Activated CD4-positive, alpha-beta T cell treated with anti-CD3 and anti-CD28 coated beads, Interleukin-2, amount 50 U/mL, for 48 hours (primary cell): ENCODE results near the gene CASKIN1.
"Not testable (repeated sequence)": the region's sequence is repeated elsewhere in the genome, so short reads cannot be mapped to it uniquely, and the experiment has no call there.

Experiments
- DNase-seq, 2 experiments: peaks; one replicate each; pipeline ENCODE4 v3.0.0-alpha.2; 2020

The CASKIN1 gene

DNA sequence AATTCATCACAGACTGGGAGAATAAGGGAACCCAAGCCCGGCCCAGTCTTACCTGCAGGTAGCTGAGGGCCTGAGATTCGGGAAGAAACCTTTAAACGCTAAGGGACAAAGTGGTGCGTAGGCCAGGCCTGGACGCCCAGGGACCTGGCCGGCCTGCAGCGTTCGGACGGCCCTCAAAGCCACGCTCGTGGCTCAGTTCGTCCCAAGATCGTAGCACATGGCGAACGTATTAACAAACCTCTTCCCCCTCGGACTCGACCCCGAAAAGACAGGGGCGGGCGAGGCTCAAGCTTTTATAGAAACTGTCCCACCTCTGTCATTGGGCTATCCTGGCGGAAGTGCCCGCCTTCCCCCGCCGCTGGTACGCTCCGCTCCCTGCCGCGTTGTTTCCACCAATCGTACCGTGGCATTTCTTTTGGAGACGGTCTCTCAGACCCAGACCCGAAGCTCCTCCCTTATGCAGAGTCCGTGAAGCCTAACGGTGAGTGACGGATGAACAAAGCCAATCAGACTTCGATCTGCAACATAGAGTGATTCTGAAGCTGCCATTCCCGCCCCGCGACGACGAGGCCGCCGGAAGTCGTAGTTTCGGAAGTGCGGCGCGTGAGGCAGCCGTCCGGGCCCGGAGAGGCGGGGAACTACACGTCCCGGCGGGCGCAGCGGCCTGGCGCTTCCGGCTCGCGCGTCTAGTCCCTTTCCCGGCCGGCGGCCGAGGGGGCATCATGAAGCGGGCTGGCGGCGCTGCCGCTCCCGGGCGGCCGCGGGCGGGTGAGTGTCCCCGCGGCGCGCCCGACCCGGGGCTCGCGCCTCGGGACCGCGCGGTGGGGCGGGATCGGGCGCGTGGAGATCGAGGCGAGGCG, 41.1 kb downstream of the CASKIN1 start, which contains the start of gene TRAF7:
Gene TRAF7 (plus strand): TSS at position 692 of the 860 bp plus-strand sequence. CDS start 8,139 bp downstream, outside the sequence.
- DNase-seq: peak; percentile 96 to 98

DNA sequence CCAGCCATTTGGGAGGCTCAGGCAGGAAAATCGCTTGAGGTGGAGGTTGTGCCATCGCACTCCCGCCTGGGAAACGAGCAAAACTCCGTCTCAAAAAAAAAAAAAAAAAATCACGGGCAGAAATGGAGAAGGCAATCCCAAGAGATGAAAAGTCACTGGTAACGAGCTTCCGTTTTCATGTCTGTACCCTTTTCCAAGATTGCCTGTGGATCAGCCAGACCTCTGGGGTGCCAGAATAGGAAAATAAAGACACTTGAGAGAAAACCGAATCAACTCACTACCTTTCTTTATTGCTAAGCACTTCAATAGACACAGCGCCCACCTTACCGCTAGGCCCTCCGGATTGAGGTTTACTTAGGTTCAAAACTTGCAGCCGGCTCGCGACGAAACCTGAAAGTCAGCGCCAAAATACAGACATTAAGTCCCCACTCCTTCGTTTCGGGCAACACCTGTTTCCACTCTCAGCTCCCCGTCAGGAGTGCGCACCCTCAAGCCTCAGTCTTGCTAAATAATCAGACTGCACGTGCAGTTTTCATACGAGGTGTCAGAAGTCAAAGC, 41.8 kb downstream of the CASKIN1 start:
- peak in 1 of 2 experiments; percentile 49 for DNase-seq

DNA sequence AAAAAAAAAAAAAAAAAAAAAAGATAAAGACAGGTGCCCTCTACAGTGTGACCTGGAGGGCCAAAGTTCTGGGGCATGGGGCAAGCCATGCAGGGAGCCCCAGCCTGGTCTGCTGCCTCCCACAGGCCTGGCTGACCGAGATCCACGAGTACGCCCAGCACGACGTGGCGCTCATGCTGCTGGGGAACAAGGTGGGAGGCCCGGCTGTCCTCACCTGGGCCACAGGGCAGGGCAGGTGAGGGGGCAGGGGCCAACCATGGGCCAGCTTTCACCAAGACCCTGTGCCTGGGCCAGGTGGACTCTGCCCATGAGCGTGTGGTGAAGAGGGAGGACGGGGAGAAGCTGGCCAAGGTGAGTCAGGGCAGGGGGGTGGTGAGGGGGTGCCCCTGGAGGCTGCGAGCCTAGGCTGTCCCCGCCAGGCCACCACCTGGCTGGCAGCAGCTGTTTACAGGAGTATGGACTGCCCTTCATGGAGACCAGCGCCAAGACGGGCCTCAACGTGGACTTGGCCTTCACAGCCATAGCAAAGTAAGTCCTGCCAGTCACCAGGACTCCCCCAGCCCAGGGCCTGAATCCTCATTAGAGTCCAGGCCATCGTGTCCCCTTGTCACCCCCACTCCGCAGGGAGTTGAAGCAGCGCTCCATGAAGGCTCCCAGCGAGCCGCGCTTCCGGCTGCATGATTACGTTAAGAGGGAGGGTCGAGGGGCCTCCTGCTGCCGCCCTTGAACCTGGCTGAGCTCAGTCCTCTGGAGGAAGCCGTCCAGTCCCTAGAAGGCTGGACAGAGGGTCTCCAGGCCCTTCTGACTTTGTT, 43.5 kb downstream of the CASKIN1 start:
- DNase-seq: peak; percentile 49 to 56

DNA sequence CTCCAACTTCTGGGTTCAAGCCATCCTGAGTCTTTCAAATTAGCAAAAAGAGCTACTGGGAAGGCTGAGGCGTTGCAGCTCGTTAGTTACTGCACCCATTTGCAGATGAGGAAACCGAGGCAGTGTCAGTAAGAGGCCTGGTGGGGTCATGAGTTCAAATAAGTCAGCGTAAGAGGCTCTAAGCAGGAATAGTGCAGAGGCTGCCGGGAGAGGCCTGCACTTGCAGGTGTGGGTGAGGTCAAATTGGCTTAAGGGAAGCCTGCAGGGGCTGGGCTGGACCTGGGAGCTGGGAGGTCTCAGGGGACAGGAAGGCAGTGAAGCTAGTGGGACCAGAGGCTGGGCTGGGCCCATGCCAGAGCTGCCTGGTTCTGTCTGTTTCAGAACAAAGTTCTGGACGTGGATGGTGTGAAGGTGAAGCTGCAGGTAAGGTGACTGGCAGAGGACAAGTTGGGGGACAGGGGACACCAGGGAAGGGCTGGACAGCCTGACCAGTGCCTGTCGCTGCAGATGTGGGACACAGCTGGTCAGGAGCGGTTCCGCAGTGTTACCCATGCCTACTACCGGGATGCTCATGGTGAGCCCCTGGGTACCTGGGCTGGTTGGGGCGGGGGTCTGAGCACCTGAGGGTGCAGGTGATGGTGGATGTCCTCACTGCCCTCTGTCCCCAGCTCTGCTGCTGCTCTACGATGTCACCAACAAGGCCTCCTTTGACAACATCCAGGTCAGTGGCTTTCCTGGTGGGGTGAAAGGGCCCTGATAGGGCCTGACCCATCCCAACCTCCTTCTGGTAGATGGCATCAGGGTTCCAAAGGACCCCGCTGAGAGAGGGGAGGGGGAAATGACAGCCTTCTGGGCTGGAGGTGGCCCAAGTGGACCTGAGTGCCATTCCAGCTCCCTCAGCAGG, 45.0 kb downstream of the CASKIN1 start:
- DNase-seq: peak; percentile 27 to 41

DNA sequence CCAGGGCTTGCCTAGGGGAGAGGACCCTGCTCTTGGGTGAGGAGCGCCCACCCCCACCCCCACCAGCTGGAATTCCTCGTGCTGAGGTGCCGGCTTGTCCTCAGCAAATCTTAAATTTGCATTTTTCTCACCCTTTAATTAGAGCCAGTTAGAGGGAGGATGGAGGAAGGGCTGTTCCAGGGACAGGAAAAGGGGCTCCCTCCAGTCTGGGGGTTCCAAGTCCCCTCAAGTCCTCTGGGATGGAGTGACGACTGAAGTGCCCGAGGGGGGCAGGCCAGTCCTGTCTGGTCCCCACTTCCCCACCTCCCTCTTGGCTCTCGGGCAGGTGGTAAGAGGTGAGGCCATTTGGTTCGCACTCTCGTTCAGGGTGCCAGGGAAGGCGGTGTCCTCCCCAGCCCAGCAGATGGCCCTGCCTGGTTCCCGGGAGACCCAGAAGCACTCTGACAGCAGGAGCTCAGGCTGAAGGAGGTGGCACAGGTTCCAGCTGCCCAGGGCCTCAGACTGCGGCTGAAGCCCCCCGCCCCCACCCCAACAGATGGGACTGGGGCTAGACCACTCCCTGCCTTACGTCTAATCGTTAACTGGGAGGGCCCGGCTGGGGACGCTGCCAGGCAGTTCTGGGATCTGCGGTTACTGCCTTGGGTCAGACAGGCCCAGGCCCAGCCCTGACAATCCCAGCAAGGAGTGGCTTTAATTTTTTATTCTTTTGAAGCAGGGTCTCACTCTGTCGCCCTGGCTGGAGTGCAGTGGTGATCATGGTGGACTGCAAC, 45.8 kb downstream of the CASKIN1 start:
- peak; percentile 49 to 58 for DNase-seq

DNA sequence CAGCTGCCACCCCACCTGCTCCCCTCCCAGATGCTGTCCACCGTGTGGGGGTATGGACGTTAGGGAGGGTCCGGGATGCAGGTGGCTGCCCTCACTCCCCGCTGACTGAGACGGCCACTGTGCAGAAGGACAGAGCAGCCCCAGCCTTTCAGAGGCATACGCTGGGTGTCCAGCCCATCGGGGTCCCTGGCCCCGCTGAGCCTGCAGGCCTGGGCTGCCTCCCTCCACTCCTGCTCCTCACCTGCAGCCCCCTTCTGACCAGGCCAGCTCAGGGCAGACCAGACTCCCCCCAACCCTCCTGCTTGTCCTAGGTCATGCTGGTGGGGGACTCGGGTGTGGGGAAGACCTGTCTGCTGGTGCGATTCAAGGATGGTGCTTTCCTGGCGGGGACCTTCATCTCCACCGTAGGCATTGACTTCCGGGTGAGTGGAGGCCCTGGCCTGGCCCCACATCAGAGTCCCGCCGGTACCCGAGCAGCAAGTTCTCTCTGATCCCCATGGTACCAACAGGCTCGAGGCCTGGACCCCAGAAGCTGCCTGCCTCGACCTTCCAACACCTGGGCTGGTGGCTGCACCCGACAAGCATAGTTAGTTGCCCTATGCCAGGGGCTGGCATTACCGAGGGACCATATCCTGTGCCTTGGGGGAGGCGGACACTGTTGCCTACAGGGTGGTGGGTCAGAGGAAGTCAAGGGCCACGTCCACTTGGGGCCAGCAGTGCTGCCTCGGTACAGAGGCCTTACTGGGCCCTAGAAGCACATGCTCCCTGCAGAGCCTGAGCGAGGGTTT, 46.6 kb downstream of the CASKIN1 start:
- DNase-seq: peak; percentile 40 to 50

DNA sequence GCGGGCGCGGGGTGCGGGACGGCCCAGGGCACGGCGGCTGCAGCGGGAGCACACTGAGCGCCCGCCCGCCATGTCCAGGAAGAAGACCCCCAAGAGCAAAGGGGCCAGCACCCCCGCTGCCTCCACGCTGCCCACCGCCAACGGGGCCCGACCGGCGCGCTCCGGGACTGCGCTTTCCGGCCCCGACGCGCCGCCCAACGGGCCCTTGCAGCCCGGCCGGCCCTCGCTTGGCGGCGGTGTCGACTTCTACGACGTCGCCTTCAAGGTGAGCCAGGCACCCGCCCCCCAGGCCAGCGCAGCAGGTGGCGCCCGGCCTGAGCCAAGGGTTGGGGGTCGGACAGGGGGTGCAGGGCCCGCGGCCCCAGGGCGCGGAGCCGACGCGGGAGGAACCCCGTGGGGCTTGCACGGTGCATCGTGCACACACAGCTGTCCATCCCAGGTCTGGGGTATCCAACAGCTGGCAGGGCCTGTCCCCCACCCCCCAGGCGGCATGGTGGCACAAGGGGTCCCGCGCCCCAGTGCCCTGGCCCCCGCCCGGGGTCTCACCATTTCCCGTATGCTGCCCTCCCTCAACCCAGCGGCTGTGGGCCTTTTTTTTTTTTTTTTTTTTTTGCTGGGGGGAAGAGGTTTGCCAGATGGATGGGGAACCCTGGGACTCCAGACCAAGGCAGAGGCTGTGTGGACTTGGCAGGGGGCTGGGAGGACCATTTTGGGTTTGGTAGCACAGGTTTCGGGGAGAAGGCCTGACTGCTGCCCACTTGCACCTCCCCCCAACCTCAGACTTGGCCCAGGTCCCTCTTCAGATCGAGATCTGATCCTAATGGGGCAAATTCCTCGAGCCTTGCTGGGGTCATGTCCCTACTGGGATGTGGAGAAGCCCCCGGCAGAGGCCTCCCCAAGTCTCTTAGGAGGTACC, 47.4 kb downstream of the CASKIN1 start:
- peak; percentile 37 to 46 for DNase-seq

DNA sequence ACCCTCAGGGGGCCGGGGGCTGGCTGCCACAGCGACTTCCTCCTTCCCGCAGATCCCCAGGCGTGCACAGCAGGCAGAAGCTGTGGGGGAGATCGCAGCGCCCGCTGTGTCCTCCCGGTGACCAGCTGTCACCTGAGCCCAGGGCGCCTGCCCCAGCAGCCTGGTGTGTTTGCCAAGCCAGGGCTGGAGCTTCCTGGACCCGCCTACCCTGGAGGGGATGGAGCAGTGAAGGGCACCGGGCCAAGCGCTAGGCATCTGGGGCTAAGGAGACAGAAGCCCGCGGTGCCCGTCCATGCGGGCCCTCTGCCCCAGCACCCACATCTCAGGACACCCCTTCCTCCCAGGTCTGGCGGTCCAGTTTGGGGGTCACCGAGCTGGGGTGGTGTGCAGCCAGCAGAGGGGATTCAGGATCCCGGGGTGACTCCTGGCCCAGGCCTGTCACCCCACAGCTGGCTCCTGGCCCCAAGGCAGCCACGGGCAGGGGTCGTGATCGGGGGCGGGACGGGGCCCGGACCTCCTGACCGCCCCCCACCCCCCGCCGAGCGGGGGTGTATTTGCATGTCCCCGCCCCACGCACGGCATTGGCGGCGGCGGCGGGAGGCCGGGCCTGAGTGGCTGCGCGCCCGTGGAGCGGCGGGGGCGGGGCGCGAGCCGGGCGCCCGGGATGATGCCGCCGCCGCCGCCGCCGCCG, 48.3 kb downstream of the CASKIN1 start, which contains the start of gene RAB26:
Gene RAB26 (plus strand): TSS at position 645 of the 691 bp plus-strand sequence. CDS start 159 bp downstream, outside the sequence.
- peak; percentile 39 to 53 for DNase-seq

DNA sequence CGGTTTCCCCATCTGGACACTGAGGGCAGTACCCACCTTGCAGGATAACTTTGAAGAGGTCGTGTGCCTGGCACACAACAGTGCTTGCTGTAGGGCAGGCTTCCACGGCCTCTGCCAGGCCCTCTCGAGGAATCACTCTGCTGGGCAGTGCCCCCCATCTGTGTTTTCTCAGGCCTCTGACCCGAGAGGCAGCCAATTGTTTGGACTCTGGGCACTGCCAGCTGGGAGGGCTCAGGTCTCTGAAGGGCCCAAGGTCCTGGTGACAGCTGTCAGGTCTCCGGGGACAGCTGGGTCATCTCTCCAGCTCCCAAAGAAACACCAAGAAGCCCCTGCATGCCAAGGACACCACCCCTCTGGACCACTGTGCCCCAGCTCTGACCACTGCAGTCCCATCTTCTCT, 49.0 kb downstream of the CASKIN1 start:
- no peak for DNase-seq

DNA sequence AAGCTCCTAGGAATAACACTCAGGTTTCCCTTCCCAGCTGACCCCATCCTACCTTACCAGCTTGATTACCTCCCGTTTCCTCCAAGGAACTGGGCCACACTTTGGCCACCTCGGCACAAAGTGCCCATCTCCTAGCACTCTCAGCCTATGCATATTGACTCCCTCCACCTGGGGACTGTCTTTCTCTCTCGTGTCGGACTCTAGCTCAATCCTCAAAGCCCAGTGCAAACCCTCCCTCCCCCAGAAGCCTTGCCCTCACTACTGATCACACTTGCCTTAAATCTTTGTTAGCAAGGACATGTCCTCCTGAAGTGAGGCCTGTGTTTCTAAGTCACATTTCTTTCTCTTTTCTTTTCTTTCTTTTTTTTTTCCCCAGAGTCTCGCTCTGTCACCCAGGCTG, 50.6 kb downstream of the CASKIN1 start:
- DNase-seq: no peak

DNA sequence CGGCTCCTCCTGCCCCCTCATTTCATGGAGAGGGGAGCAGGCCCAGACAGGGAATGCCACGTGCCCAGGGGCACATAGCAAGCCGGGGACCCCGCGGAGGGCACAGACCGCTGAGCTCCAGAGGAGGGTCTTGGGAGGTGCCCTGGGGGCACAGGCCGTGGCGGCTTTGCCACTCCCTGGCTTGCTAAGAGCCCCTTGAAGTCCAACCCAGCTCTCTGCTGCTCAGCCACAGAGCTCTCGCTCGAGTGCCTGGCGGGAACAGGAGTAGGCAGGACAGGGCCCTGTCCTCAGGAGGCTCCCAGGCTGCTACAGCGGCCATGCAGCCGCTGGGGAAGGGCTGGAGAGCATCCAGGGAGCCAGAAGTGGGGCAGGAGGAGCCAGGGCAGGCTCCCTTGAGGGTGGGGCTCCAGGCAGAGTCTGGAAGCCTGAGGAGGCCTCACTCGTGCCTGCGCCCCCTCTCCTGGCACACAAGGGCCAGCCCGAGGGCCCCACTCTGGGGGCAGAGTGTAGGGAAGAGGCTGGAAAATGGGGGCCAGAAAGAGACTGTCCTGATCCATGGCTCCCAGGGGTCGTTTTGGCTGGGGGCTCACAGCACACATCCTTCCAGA, 52.4 kb downstream of the CASKIN1 start:
- DNase-seq: no peak

DNA sequence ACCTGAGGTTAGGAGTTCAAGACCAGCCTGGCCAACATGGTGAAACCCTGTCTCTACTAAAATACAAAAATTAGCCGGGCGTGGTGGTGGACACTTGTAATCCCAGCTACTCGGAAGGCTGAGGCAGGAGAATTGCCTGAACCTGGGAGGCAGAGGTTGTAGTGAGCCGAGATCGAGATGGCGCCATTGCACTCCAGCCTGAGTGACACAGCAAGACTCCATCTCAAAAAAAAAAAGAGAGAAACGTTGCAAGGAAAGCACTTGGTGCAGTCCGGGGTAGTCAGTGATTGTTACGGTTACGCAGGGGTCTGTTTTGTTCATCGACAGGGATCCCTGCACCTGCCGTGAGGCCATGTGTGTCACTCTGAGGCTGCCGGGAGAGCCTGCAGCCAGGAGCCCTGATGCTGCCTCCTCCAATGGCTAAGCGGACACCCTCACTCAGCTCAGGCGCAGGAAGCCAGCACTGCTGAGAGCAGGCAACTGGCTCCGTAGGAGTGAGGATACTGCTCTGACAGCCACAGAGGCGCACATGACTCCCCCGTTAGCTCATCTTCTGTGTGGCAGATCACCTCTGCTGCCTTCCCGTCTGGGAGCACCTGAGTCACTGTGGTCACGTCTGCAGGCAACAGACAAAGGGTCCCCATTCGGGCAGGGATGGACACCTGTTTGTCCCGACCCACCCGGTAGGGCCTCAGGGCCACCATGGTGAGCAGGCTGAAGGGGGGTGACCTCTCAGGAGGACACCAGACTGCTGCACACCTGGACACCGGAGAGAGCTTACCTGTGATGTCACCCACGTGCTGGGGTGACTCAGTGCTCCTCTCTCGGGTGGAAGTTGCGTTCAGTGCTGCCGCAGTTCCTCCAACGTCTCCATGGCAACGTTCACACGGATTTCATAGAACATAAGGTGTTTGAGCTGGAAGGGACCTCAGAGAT, 53.2 kb downstream of the CASKIN1 start:
- peak in 1 of 2 experiments; percentile 19 for DNase-seq

DNA sequence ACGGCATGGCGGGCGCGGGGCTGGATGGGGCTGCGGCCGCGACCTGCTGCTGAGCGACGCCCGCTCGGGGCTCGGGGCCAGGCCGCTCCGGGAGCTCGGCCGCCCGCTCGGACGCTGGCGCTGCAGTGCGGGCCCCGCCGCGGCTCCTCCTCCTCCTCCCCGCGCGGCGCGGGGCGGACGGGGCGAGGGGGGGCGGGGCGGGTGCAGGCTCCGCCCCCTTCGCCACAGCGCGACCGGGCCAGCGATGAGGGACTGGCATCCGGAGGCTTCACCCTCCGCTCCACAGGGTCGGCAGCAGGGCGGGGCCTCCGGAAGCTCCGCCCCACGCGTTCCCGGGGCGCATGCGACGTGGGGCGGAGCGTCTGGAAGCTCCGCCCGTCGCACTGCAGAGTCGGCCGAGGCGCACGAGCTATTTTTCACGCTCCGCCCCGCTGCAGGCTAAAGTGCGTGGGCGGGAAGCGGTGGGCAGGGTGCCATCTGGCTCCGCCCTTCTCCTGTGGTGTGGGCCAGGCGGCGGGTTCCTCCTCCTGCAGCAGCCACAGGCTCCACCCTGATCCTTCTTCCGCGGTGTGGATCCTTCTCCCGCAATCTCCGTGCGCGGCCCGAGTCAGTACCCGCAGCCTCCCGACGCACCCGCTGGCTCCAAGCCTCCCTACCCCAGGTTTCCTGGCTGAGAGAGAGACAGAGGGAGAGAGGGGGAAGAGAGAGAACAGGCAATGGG, 60.5 kb downstream of the CASKIN1 start, which contains the start of gene PKD1:
Gene PKD1 (minus strand): TSS at position 129 of the 721 bp plus-strand sequence. CDS start 209 bp downstream, outside the sequence.
- DNase-seq: peak; percentile 99

DNA sequence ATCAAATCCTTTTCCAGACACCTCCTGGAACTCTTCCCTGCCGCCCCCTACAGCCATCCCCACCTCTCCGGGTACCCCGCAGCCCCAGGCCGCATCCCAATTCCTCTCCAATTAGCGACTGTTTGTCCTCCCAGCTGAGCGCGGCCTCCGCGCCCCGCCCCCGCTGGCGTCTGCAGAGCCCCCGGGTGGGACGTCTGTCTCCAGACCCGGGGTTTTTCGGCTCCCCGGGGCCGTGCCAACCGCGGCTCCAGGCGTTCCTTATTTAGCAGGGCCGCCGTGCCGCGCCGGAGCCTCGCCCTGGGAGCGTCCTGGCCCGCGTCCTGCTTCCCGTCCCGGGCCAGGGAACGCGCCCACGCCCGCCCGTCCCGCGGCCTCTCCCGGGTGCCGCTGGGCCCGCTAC, 61.3 kb downstream of the CASKIN1 start:
- DNase-seq: peak; percentile 22

DNA sequence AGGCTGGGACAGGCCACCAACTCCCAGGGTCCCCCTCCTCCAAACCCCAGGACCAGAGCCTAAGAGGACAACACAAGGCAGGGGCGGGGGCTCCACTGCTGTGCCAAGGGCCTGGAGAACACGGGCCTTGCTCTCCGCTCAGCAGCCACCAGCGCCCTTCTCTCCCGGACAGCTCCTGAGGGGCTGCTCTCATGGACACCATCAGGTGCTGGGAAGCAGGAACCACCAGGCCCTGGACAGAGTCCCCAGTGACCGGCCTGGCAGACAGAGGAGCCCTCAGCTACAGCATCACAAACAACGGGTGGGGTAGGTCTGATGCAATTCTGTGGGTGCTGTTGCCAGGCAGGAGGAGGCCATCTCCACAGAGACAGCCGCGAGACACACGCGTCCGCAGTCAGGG, 62.6 kb downstream of the CASKIN1 start:
- not testable (repeated sequence) for DNase-seq

DNA sequence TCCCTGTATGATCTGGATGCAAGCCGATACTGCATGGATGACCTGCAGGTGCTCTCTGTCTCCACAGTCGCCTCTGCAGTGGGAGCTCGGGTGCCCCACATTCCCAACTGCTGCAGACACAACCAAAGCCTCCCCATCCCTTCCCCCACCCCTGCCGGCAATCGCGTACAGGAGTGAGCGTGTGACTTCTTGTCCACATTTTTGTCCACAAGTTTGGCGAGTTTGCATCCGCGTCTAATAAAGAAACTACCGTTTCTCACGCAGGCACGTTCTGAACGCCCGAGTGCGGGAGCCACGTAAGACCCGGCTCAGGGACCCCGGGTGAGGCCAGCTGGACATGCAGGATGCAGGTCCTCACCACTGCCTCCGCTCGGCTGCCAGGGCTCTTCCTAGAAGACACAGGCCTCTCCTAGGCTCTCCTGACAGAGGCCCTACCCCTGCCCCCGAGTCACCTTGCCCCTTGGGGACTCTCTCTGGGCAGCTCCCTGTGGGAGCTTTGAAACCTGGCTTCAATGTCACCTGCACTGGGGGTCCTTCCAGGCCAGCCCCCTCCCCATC, 66.4 kb downstream of the CASKIN1 start:
- not testable (repeated sequence) for DNase-seq
